Amygdala (tissue), 56 donors: ENCODE results near the gene RSRC1.
A peak's percentile ranks its signal among the peaks of the same experiment; 100 is the strongest.
"Not testable (repeated sequence)": the region's sequence is repeated elsewhere in the genome, so short reads cannot be mapped to it uniquely, and the experiment has no call there.

Source experiments
- DNase-seq, 56 donors: peaks; one replicate each; lab custom pipeline; 2025; lab: John Stamatoyannopoulos, UW

Gene RSRC1

GRCh38 chr3:158109804-158110657 is at the start of gene RSRC1:
Gene RSRC1, plus strand, starts transcription at chr3:158110089. Its CDS starts 12,016 bp downstream, at chr3:158122105.
- DNase-seq, result peak in 55 of 56 donors; percentile 5 to 86 (median 69)

- DNase-seq, result not testable (repeated sequence)
Measured at GRCh38 chr3:158065574-158065973, 44.3 kb upstream of the RSRC1 start.

- no peak for DNase-seq
Measured at GRCh38 chr3:158072790-158073189, 37.1 kb upstream of the RSRC1 start.

- DNase-seq, result no peak
Measured at GRCh38 chr3:158074591-158074990, 35.3 kb upstream of the RSRC1 start.

GRCh38 chr3:158079599-158079998 is 30.3 kb upstream of the RSRC1 start:
- no peak for DNase-seq

GRCh38 chr3:158084651-158085050 is 25.2 kb upstream of the RSRC1 start:
- DNase-seq, result no peak

GRCh38 chr3:158085358-158085757 is 24.5 kb upstream of the RSRC1 start:
- no peak for DNase-seq

GRCh38 chr3:158085931-158086330 is 24.0 kb upstream of the RSRC1 start:
- no peak for DNase-seq

GRCh38 chr3:158086361-158086760 is 23.5 kb upstream of the RSRC1 start:
- DNase-seq, result no peak

GRCh38 chr3:158086776-158087175 is 23.1 kb upstream of the RSRC1 start:
- DNase-seq, result no peak

- DNase-seq, result no peak
Measured at GRCh38 chr3:158091531-158091930, 18.4 kb upstream of the RSRC1 start.

- no peak for DNase-seq
Measured at GRCh38 chr3:158093526-158093925, 16.4 kb upstream of the RSRC1 start.

- no peak for DNase-seq
Measured at GRCh38 chr3:158094235-158095110, 15.4 kb upstream of the RSRC1 start.

- DNase-seq, result no peak
Measured at GRCh38 chr3:158095111-158095813, 14.6 kb upstream of the RSRC1 start.

GRCh38 chr3:158095814-158096704 is 13.8 kb upstream of the RSRC1 start:
- no peak for DNase-seq

- no peak for DNase-seq
Measured at GRCh38 chr3:158097081-158097592, 12.8 kb upstream of the RSRC1 start.

- no peak for DNase-seq
Measured at GRCh38 chr3:158097593-158098308, 12.1 kb upstream of the RSRC1 start.

GRCh38 chr3:158098309-158098639 is 11.6 kb upstream of the RSRC1 start:
- DNase-seq, result no peak

- DNase-seq, result no peak
Measured at GRCh38 chr3:158098834-158099424, 11.0 kb upstream of the RSRC1 start.
